ENCODE data around the gene LRRC74A. TPM values are rescaled to one million over a fixed set of nuclear protein-coding genes. Genes with fewer than 3 reads are reported as not detected.
A peak's percentile ranks its signal among the peaks of the same experiment; 100 is the strongest.
"Not testable (repeated sequence)": the region's sequence is repeated elsewhere in the genome, so short reads cannot be mapped to it uniquely, and the experiment has no call there.

Gene LRRC74A
- total and polyA plus RNA-seq, 10 of the 15 experiments (the other 5 are each of a cell fraction or from before 2014, with no cell fraction given) = not detected

GRCh38 chr14:76891391-76891790, 65.2 kb downstream of the LRRC74A start (continued):
- TF ChIP-seq STAT1 (conservative IDR thresholded peaks at IDR 0.05) (no peak), DPF2 (IDR thresholded peaks at IDR 0.05) (no peak)

- no peaks in the 10 kb centered on the region for H3K36me3 ChIP-seq (ENCODE audit: control insufficient read depth in 2 of 2, insufficient read depth in 2 of 2, low read length in 1 of 2)
- H3K9ac ChIP-seq (ENCODE audit: control insufficient read depth, insufficient read depth, low read length) = no peak overlapping the region
- TF ChIP-seq USF1 (IDR thresholded peaks at IDR 0.05; ENCODE audit: borderline replicate concordance, extremely low read length, insufficient read depth, low read depth, low read length) (peak; percentile 79), ATF3 (IDR thresholded peaks at IDR 0.05; ENCODE audit: borderline replicate concordance, extremely low read depth, low read depth, low read length) (0 out of 2 replicates have a peak, but pooled peaks have one; percentile 21), FOS (IDR thresholded peaks at IDR 0.05; ENCODE audit: borderline replicate concordance, extremely low read depth, insufficient read length) (no peak), RFX5 (IDR thresholded peaks at IDR 0.05; ENCODE audit: low read depth, low read length) (0 out of 2 replicates have a peak, but pooled peaks have one; percentile 30), MEF2B (IDR thresholded peaks at IDR 0.05; ENCODE audit: partially characterized antibody, poor library complexity, severe bottlenecking) (no peak), NFYB (IDR thresholded peaks at IDR 0.05; ENCODE audit: insufficient read depth, low read depth, low read length) (peak; percentile 79)
- in situ Hi-C loops (cut with MboI) = no loop called here
- no peaks in the 10 kb centered on the region for H3K4me1 ChIP-seq (ENCODE audit: control insufficient read depth, insufficient read depth, low read length)
- no peak overlapping the region for H2AFZ ChIP-seq (ENCODE audit: control insufficient read depth, low read depth, low read length)
- H4K20me1 ChIP-seq (ENCODE audit: control insufficient read depth, insufficient read depth) = no peaks in the 10 kb centered on the region
- no peak for FAIRE-seq
- RAD21 ChIA-PET (ENCODE audit: unreplicated experiment) = no interaction called here
- SMC1A ChIA-PET (ENCODE audit: uncharacterized antibody, unreplicated experiment) = interaction anchor here (0.8 to 1.9 kb wide), 2 partner anchors 18 to 172 kb away, joined by 3 to 4 read pairs; no protein-coding TSS in a partner anchor
- CTCF ChIA-PET = interaction anchor here (1.1 to 2.6 kb wide), 5 partner anchors 13 to 176 kb away, joined by 3 to 9 read pairs (median 7); no protein-coding TSS in a partner anchor
- intact Hi-C loops (cut with micrococcal nuclease; ENCODE audit: unreplicated experiment) = no loop called here
- peak; percentile 60 for ATAC-seq
- no peak for DNase-seq (ENCODE audit: low read depth, low spot score)
- no peak overlapping the region for H3K27ac ChIP-seq (ENCODE audit: control insufficient read depth, insufficient read depth)
- BruUV-seq (replicated peaks) = no TSS peak
- H3K4me3 ChIP-seq = no peak overlapping the region
- no peaks in the 10 kb centered on the region for H3K27me3 ChIP-seq (replicated peaks in 1 of 2; ENCODE audit: control insufficient read depth in 2 of 2, insufficient read depth in 2 of 2, low read length in 1 of 2)
- H3K4me2 ChIP-seq (ENCODE audit: control insufficient read depth, insufficient read depth) = no peak overlapping the region
- POLR2A ChIA-PET = no interaction called here
- H3K9me3 ChIP-seq (replicated peaks; ENCODE audit: control insufficient read depth, insufficient read depth, low read length) = peaks cover 1% of the 10 kb centered on the region; the same call in 1 of the 3 replicates
- WGBS (ENCODE audit: insufficient coverage, insufficient replicate concordance, low lambda C conversion rate, missing lambda C conversion rate) = 76% methylated on average over 5 of the region's 5 CpGs
- H3K79me2 ChIP-seq (ENCODE audit: control insufficient read depth, insufficient read depth, low read length) = no peaks in the 10 kb centered on the region
Measured at GRCh38 chr14:76894308-76894707, 68.1 kb downstream of the LRRC74A start.

- H3K4me1 ChIP-seq (ENCODE audit: control insufficient read depth, insufficient read depth, low read length); H3K27ac ChIP-seq (ENCODE audit: control insufficient read depth, insufficient read depth); DNase-seq (ENCODE audit: low read depth, low spot score); RAD21 ChIA-PET (ENCODE audit: unreplicated experiment); H3K36me3 ChIP-seq (ENCODE audit: control insufficient read depth in 2 of 2, insufficient read depth in 2 of 2, low read length in 1 of 2); H3K79me2 ChIP-seq (ENCODE audit: control insufficient read depth, insufficient read depth, low read length); H3K9me3 ChIP-seq (replicated peaks; ENCODE audit: control insufficient read depth, insufficient read depth, low read length); FAIRE-seq; intact Hi-C loops (cut with micrococcal nuclease; ENCODE audit: unreplicated experiment); BruUV-seq (replicated peaks); H2AFZ ChIP-seq (ENCODE audit: control insufficient read depth, low read depth, low read length); H3K9ac ChIP-seq (ENCODE audit: control insufficient read depth, insufficient read depth, low read length); POLR2A ChIA-PET; in situ Hi-C loops (cut with MboI); H3K4me3 ChIP-seq; ATAC-seq; SMC1A ChIA-PET (ENCODE audit: uncharacterized antibody, unreplicated experiment); H3K4me2 ChIP-seq (ENCODE audit: control insufficient read depth, insufficient read depth); H3K27me3 ChIP-seq (replicated peaks in 1 of 2; ENCODE audit: control insufficient read depth in 2 of 2, insufficient read depth in 2 of 2, low read length in 1 of 2); CTCF ChIA-PET; H4K20me1 ChIP-seq (ENCODE audit: control insufficient read depth, insufficient read depth): not testable (repeated sequence)
- 81% methylated on average over 18 of the region's 37 CpGs for WGBS (ENCODE audit: insufficient coverage, insufficient replicate concordance, low lambda C conversion rate, missing lambda C conversion rate)
Measured at GRCh38 chr14:76898006-76898405, 71.8 kb downstream of the LRRC74A start.
